Panc1 (cell line): ENCODE measurements around the gene OR1I1. TPM values are rescaled to one million over a fixed set of nuclear protein-coding genes. Genes with fewer than 3 reads are reported as not detected.
"Not testable (repeated sequence)": the region's sequence is repeated elsewhere in the genome, so short reads cannot be mapped to it uniquely, and the experiment has no call there.

Source experiments
- ATAC-seq: fragments of 200-7000 bp; cut with Tn5 transposase; 2 replicates; pipeline ENCODE4 v1.9.1; 2020; ENCODE audit warnings: mild to moderate bottlenecking, moderate library complexity
- BruUV-seq: library from RNA; stranded (reverse); fragments of 400-500 nt; replicated peaks from 2 replicates; lab custom pipeline; 2021; lab: Mats Ljungman, UMichigan
- CTCF ChIA-PET: fragments of 300-600 bp; sonication (Branson Sonifier 250); formaldehyde crosslinking; loops from one replicate; lab custom pipeline; 2022; ENCODE audit warnings: antibody characterized with exemption; lab: Charles Lee
- POLR2A ChIA-PET: fragments of 300-600 bp; sonication (Branson Sonifier 250); formaldehyde crosslinking; loops from one replicate; lab custom pipeline; 2022; ENCODE audit warnings: antibody characterized with exemption; lab: Charles Lee
- DNase-seq: peaks from one replicate; pipeline ENCODE4 v3.0.0-alpha.2; 2010; ENCODE audit warnings: low read depth, low spot score
- H3K27ac ChIP-seq: 2 replicates; pipeline ENCODE4 v1.5.1; 2011; ENCODE audit warnings: mild to moderate bottlenecking, low read length, inconsistent platforms
- H3K27me3 ChIP-seq: fragments of 200-500 bp; sonication (Bioruptor generic); 2 replicates; pipeline ENCODE4 v1.6.0; 2014; ENCODE audit warnings: low read length, inconsistent platforms; ENCODE audit not compliant: control insufficient read depth, insufficient read depth
- H3K36me3 ChIP-seq: fragments of 200-500 bp; sonication (Bioruptor generic); 2 replicates; pipeline ENCODE4 v1.5.1; 2014; ENCODE audit warnings: inconsistent platforms, mild to moderate bottlenecking, low read length, moderate library complexity; ENCODE audit not compliant: control insufficient read depth, insufficient read depth
- H3K4me1 ChIP-seq: 2 replicates; pipeline ENCODE4 v1.5.1; 2011; ENCODE audit warnings: inconsistent platforms, mild to moderate bottlenecking, low read length, moderate library complexity; ENCODE audit not compliant: control insufficient read depth, insufficient read depth
- H3K4me3 ChIP-seq, 2 experiments: 2 replicates each; pipeline ENCODE4 v1.5.1; 2011 to 2012; ENCODE audit warnings: low read depth in 2 of 2, low read length in 2 of 2, mild to moderate bottlenecking in 2 of 2, inconsistent platforms in 1 of 2, moderate library complexity in 1 of 2
- H3K9me3 ChIP-seq: fragments of 200-500 bp; sonication (Bioruptor generic); 2 replicates; pipeline ENCODE4 v1.5.1; 2014; ENCODE audit warnings: low read depth, mild to moderate bottlenecking, inconsistent platforms, low read length, moderate library complexity; ENCODE audit not compliant: control insufficient read depth, insufficient read depth
- CTCF ChIP-seq: fragments of 450-650 bp; IDR thresholded peaks from 2 replicates; pipeline ENCODE4 v1.5.1; 2017; ENCODE audit warnings: mild to moderate bottlenecking
- REST ChIP-seq, 2 experiments: IDR thresholded peaks; 2 replicates each; pipeline ENCODE4 v1.6.1; 2011 to 2012; ENCODE audit warnings: low read depth in 2 of 2, control low read depth in 1 of 2, low read length in 1 of 2, mild to moderate bottlenecking in 1 of 2, moderate library complexity in 1 of 2; ENCODE audit not compliant: insufficient read depth in 1 of 2
- SIN3A ChIP-seq: IDR thresholded peaks from 2 replicates; pipeline ENCODE4 v1.6.1; 2012; ENCODE audit warnings: low read depth, mild to moderate bottlenecking, low read length, moderate library complexity, borderline replicate concordance; ENCODE audit not compliant: insufficient read depth
- TCF7L2 ChIP-seq: IDR thresholded peaks from 2 replicates; pipeline ENCODE4 v1.6.1; 2011; ENCODE audit warnings: mild to moderate bottlenecking, low read depth, low read length, inconsistent platforms
- in situ Hi-C: cut with HindIII; loops from 2 replicates; pipeline ENCODE4 v1.10.0; 2016; ENCODE audit warnings: low sequenced_read_pairs, low pct_unique_long_range_greater_than_20kb
- intact Hi-C: fragments of 100-400 bp; cut with micrococcal nuclease; formaldehyde crosslinking; loops from one replicate; pipeline ENCODE4 v1.10.0; 2022; ENCODE audit not compliant: unreplicated experiment
- total RNA-seq: library from RNA; stranded (reverse); gene quantifications from one replicate; pipeline ENCODE4 v1.2.1, GENCODE V29; 2021; ENCODE audit not compliant: unreplicated experiment

OR1I1 gene
- total RNA-seq, 1 experiment from 2014 or later = not detected

GRCh38 chr19:15080002-15080401 lies 2.0 kb upstream of the OR1I1 start:
- H3K27ac ChIP-seq, ATAC-seq, CTCF ChIA-PET, intact Hi-C loops, H3K27me3 ChIP-seq, H3K9me3 ChIP-seq, H3K4me3 ChIP-seq, POLR2A ChIA-PET, DNase-seq, in situ Hi-C loops, H3K36me3 ChIP-seq, H3K4me1 ChIP-seq, BruUV-seq: not testable (repeated sequence)
- TF ChIP-seq REST (IDR thresholded peaks at IDR 0.05; ENCODE audit: insufficient read depth in 1 of 2, low read depth in 2 of 2, low read length in 1 of 2) = peak; percentile 65 to 83; a peak in 3 of 4 replicates

GRCh38 chr19:15087182-15087581 lies 5.2 kb downstream of the OR1I1 start:
- H3K4me3 ChIP-seq = no peak overlapping the region
- H3K4me1 ChIP-seq = no peaks in the 10 kb centered on the region
- no peak overlapping the region for H3K27ac ChIP-seq
- ATAC-seq (no peak), DNase-seq (no peak)
- POLR2A ChIA-PET = no interaction called here
- TF ChIP-seq REST (IDR thresholded peaks at IDR 0.05; ENCODE audit: insufficient read depth in 1 of 2, low read depth in 2 of 2, low read length in 1 of 2) (peak; percentile 65 to 76; a peak in 3 of 4 replicates), SIN3A (no peak)
- H3K9me3 ChIP-seq = no peaks in the 10 kb centered on the region
- intact Hi-C loops (no loop called here), in situ Hi-C loops (no loop called here)
- no peaks in the 10 kb centered on the region for H3K27me3 ChIP-seq
- no TSS peak for BruUV-seq
- CTCF ChIA-PET = no interaction called here
- no peaks in the 10 kb centered on the region for H3K36me3 ChIP-seq

GRCh38 chr19:15091918-15092753 lies 10.1 kb downstream of the OR1I1 start:
- TF ChIP-seq TCF7L2 (no peak), CTCF (peak; percentile 67)
- DNase-seq (no peak), ATAC-seq (peak; percentile 79)
- Histone ChIP-seq H3K4me3 (peak overlapping the region in 1 of 2 experiments; percentile 31; a peak in 2 of 4 replicates), H3K9me3 (no peaks in the 10 kb centered on the region), H3K27ac (no peak overlapping the region), H3K4me1 (no peaks in the 10 kb centered on the region), H3K36me3 (no peaks in the 10 kb centered on the region), H3K27me3 (no peaks in the 10 kb centered on the region)
- in situ Hi-C loops (no loop called here), intact Hi-C loops (loop anchor here (1.0 kb wide), 1 partner anchor 58 kb away; no protein-coding TSS in a partner anchor)
- CTCF ChIA-PET = interaction anchor here (0.5 to 1.7 kb wide), 25 partner anchors 9 to 656 kb away, joined by 3 to 24 read pairs (median 6); no protein-coding TSS in a partner anchor
- BruUV-seq = no TSS peak
- POLR2A ChIA-PET = no interaction called here
